Measurements from ENCODE around the gene HTATIP2. TPM values are rescaled to one million over a fixed set of nuclear protein-coding genes. Genes with fewer than 3 reads are reported as not detected.

Gene HTATIP2
- total RNA-seq: 10 to 100 TPM in 2 of 4 donors, 1 to 10 TPM in 2; 2.7 to 17.8 (median 9.3) TPM

- TF ChIP-seq CTCF (IDR thresholded peaks at IDR 0.05) (no peak), POLR2A (IDR thresholded peaks at IDR 0.05) (peak in 1 of 2 donors; percentile 44)
- H3K4me1 ChIP-seq: no peaks in the 10 kb centered on the region
- no peaks in the 10 kb centered on the region for H3K9me3 ChIP-seq
- peak within 1 kb of the TSS; percentile 70 to 82 for H3K27ac ChIP-seq
- peak; percentile 56 to 72 for DNase-seq
- intact Hi-C loops (cut with DNase I; ENCODE audit: low total_unique reads): no loop called here
- H3K36me3 ChIP-seq: no peaks in the 10 kb centered on the region
- H3K4me3 ChIP-seq: peak within 1 kb of the TSS; percentile 63 to 70
- H3K27me3 ChIP-seq: no peaks in the 10 kb centered on the region
These were observed at the start of gene HTATIP2 for GRCh38 chr11:20363500-20364340. Gene HTATIP2, plus strand, starts transcription at chr11:20363714. Its CDS starts 524 bp downstream, at chr11:20364238.

- no peak for DNase-seq
- no peaks in the 10 kb centered on the region for H3K4me1 ChIP-seq
These were observed 47.7 kb upstream of the HTATIP2 start for GRCh38 chr11:20315800-20316199.

GRCh38 chr11:20321177-20321576, 42.3 kb upstream of the HTATIP2 start:
- no peaks in the 10 kb centered on the region for H3K4me1 ChIP-seq
- no peaks in the 10 kb centered on the region for H3K27me3 ChIP-seq
- intact Hi-C loops (cut with DNase I; ENCODE audit: low total_unique reads): no loop called here
- no peak overlapping the region for H3K27ac ChIP-seq
- TF ChIP-seq CTCF (IDR thresholded peaks at IDR 0.05) (no peak), POLR2A (IDR thresholded peaks at IDR 0.05) (no peak)
- no peak for DNase-seq
- H3K4me3 ChIP-seq: no peak overlapping the region
- no peaks in the 10 kb centered on the region for H3K36me3 ChIP-seq
- no peaks in the 10 kb centered on the region for H3K9me3 ChIP-seq

More at GRCh38 chr11:20315800-20316199, 47.7 kb upstream of the HTATIP2 start:
- Histone ChIP-seq H3K9me3 (no peaks in the 10 kb centered on the region), H3K27me3 (no peaks in the 10 kb centered on the region), H3K27ac (no peak overlapping the region), H3K4me3 (no peak overlapping the region), H3K36me3 (no peaks in the 10 kb centered on the region)
- intact Hi-C loops (cut with DNase I; ENCODE audit: low total_unique reads): no loop called here
- no peak for TF ChIP-seq POLR2A (IDR thresholded peaks at IDR 0.05)
- TF ChIP-seq CTCF (IDR thresholded peaks at IDR 0.05): no peak

- Histone ChIP-seq H3K36me3 (no peaks in the 10 kb centered on the region), H3K9me3 (no peaks in the 10 kb centered on the region), H3K4me3 (no peak overlapping the region), H3K4me1 (no peaks in the 10 kb centered on the region), H3K27ac (no peak overlapping the region), H3K27me3 (no peaks in the 10 kb centered on the region)
- intact Hi-C loops (cut with DNase I; ENCODE audit: low total_unique reads): no loop called here
- DNase-seq: no peak
- TF ChIP-seq POLR2A (IDR thresholded peaks at IDR 0.05): no peak
- no peak for TF ChIP-seq CTCF (IDR thresholded peaks at IDR 0.05)
These were observed 36.1 kb upstream of the HTATIP2 start for GRCh38 chr11:20327377-20327935.

GRCh38 chr11:20336056-20336455, 27.5 kb upstream of the HTATIP2 start:
- Histone ChIP-seq H3K4me3 (no peak overlapping the region), H3K36me3 (no peaks in the 10 kb centered on the region), H3K27ac (no peak overlapping the region), H3K4me1 (no peaks in the 10 kb centered on the region), H3K27me3 (no peaks in the 10 kb centered on the region), H3K9me3 (no peaks in the 10 kb centered on the region)
- TF ChIP-seq POLR2A (IDR thresholded peaks at IDR 0.05): no peak
- TF ChIP-seq CTCF (IDR thresholded peaks at IDR 0.05): no peak
- no peak for DNase-seq
- intact Hi-C loops (cut with DNase I; ENCODE audit: low total_unique reads): no loop called here

All from uterus (tissue), 4 donors.